HPDE6-E6E7 (cell line): Measurements from ENCODE around the gene ZNRF4.
"Not testable (repeated sequence)": the region's sequence is repeated elsewhere in the genome, so short reads cannot be mapped to it uniquely, and the experiment has no call there.

Source experiments
- DNase-seq: peaks from one replicate; pipeline ENCODE4 v3.0.0; 2011; ENCODE audit warnings: missing footprints; ENCODE audit errors: extremely low spot score

The ZNRF4 gene

DNA sequence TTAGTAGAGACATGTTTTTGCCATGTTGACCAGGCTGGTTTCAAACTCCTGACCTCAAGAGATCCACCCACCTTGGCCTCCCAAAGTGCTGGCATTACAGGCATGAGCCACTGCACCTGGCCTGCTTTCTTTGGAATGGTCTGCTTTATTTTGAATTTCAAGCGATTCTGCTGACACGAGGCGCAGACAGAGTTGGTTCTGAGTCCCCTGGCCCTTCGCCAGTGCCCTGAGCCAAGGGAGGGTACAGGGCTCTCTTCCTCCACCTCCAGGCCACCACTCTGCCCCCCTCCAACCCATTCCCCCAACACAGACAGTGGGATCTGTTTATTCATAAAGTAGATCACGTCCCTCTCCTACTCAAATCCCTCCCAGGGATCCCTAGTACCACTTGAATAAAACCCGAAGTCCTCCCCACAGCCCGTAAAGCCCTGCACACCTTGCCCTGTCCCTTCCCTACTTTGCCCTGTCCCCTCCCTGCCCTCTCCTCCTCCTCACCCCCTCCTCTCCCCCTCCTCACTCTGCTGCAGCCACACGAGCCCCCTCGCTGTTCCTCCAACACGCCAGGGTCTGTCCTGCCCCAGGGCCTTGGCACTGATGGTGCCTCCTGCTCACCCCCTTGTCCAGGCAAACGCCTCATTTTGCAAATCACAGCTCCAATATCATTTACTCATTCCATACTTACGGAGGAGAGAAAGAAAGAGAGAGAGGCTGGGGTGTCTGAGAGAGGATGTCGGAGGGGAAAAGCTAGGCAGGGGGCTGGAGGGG lies 22.4 kb downstream of the ZNRF4 start:
- DNase-seq: no peak

GRCh38 chr19:5478241-5478924 lies 23.2 kb downstream of the ZNRF4 start:
- DNase-seq: no peak

DNA sequence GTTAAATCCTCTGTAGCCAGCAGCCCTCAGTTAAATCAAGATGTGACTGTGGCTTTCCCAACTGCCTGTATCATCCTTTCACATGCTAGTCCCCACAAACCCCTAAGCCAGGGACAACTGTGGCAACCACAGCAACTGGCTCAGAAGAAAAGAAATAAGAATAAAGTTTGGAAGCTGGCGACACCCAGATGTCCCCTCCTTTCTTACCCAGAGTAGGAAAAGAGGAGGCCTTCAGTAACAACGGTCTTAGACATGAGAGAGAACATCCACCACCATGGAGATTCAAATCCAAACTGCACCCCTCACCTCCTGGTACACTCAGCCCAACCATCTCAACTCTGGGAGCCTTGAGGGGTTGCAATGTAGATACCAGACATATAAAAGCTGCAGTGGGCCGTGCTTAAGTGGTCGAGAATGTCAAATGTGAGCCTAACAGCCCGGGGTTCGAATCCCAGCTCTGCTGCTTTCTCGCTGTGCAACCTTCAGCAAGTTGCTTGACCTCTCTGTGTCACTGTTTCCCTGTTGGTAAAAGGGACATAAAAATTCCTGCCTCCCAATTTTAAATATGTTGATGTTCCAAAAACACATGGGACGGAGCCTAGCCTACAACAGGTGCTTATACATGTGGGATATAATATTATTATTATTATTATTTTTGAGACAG lies 23.8 kb downstream of the ZNRF4 start:
- no peak for DNase-seq

GRCh38 chr19:5479958-5480357 lies 24.7 kb downstream of the ZNRF4 start:
- no peak for DNase-seq

DNA sequence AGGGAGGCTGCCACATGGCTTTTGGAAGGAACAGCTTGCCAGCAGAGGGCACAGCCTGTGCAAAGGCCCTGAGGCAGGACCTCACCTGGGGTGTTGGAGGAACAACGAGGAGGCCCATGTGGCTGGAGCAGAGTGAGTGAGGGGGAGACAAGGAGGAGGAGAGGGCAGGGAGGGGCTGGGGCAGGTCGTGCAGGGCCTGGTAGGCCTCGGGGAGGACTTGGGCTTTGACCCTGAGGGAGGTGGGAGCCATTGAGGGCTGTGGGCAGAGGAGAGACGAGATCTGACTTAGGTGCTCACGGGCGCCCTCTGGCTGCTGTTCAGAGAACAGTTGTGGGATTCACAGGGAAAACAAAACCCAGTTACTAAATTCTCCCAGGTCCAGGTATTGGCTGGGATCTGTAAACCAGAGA lies 25.2 kb downstream of the ZNRF4 start:
- no peak for DNase-seq

GRCh38 chr19:5481957-5482356 lies 26.7 kb downstream of the ZNRF4 start:
- DNase-seq: no peak

- DNase-seq: no peak
Observed at GRCh38 chr19:5484398-5485285, 29.4 kb downstream of the ZNRF4 start.

DNA sequence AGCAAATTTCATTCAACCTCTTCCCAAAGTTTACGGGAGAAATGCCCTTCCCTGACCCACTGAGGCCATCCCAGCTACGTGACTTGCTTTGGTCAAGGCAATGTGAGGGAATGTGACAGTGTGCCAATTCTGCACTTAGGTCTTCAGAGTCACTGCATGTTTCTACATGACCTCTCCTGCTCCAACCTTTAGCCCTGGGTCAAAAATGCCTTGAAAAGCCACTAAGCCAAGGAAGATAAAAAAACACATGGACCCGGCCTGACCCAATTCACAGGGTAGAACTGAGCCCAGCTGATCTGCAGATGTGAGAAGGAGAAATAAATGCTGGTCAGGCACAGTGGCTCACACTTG lies 30.0 kb downstream of the ZNRF4 start:
- DNase-seq: no peak

GRCh38 chr19:5485658-5486057 lies 30.4 kb downstream of the ZNRF4 start:
- DNase-seq: not testable (repeated sequence)

DNA sequence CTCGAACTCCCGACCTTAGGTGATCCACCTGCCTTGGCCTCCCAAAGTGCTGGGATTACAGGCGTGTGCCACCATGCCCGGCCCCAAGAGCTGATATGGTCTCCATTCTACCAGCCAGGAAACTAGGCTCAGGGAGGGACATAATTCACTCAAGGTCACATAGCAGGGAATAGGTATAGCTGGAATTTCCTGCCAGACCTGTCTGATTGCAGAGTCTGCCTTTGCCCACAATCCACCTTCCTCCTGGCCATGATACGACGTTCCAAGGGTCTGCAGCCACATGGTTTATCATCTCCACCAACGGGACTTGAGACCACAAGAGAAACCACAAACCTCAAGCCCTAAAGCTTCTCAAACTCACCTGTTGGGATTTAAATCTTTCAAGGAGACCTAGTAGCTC lies 32.0 kb downstream of the ZNRF4 start:
- DNase-seq: no peak

- no peak for DNase-seq
Observed at GRCh38 chr19:5489551-5489950, 34.3 kb downstream of the ZNRF4 start.

GRCh38 chr19:5491565-5491964 lies 36.3 kb downstream of the ZNRF4 start:
- DNase-seq: no peak

GRCh38 chr19:5492281-5492634 lies 37.0 kb downstream of the ZNRF4 start:
- DNase-seq: no peak

DNA sequence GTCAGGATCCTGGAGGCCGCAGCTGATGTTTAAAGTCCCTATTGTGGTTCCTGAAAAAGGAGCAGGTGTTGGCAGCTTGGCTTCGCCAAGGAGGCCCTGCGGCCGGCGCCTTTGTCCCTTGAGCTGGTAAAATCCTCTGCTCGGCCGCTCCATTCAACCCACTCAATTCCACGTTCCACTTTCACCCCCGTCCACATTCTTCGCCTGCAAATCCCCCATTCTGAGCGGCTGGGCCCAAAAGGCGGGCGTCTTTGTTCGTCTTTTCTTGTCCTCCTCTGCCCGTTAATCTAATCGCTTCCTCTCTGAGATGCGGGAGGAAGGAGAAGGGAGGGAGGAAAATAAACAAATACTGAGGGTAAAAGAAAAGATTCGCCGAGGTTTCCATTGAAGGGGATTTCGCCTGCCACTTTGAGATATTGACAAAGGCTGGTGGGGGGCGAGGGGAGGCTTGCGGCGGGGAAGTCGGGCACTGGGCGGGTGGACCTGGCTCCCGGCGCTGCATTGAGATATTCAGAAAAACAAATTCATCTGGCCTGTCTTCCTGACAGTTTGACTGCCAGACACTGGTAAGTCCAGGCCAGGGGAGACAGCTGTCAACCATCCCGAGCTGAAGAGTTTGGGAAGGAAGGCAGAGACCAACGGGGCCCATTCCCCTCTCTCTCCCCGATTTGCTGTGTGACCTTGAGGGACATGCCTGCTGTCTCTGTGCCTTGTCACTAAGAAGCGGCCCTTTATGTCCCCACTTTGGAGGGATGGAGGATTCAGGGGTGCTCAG lies 37.6 kb downstream of the ZNRF4 start:
- DNase-seq: no peak

DNA sequence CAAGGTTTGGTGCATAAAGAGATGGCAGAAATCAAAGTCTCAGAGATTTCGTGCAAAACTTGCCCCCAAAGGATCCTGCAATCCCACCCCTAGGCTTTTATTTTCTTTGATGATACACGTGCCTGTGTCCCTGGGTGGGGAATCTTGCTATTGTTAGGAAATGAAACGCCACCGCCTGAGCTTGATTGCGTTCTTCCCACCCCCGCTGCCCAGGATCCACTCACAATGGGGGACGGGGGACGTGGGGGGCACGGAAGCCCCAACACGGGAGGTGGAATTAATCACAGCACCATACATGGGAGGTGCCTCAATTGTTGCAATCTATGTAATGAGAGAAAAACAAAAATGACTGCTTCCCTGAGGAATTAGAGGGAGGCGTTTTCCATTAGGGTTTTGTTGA lies 39.6 kb downstream of the ZNRF4 start:
- no peak for DNase-seq

GRCh38 chr19:5495792-5496191 lies 40.6 kb downstream of the ZNRF4 start:
- no peak for DNase-seq

GRCh38 chr19:5497297-5497696 lies 42.1 kb downstream of the ZNRF4 start:
- no peak for DNase-seq

GRCh38 chr19:5498830-5499550 lies 43.8 kb downstream of the ZNRF4 start:
- no peak for DNase-seq

- no peak for DNase-seq
Observed at GRCh38 chr19:5501907-5502306, 46.7 kb downstream of the ZNRF4 start.

DNA sequence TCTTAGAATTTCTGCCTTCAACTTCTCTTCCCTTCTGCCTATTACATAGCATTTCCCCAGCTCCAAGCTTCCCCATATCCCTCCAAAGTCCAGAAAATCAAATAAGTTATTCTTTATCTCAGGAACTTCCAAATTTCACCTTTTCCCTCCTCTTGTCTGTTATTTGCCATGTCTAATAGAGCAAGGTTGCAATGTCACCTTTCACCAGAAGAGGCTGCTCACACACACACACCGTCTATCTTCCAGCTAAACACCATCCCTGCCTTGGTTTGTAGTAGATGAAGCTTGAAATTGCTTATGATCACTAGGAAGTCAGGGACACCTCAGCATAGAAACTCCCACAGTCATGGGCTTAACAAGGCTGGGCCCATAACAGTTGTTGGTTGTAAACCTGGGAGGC lies 48.4 kb downstream of the ZNRF4 start:
- no peak for DNase-seq

DNA sequence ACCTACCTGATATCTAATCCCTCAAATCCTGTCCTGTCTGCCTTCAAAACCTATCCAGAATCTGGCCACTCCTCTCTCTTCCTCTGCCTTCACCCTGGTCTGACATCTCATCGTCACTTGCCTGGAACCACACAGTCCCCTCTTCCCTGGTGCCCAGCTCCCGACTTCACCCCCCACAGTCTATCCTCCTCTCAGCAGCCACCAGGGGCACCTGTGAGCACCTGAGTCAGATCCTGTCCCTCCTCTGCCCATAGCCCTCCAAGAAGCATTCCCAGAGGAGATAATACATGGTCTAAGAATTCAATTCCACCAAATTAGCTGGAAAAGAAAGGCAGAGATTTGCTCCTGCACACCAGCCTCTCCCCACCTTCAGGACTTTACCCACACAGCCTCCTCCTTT lies 48.9 kb downstream of the ZNRF4 start:
- DNase-seq: no peak
